SH-SY5Y (cell line): Measurements from ENCODE around the gene BRPF3.

ENCODE experiments used
- GATA2 ChIP-seq: IDR thresholded peaks from 2 replicates; pipeline ENCODE4 v1.6.1; 2011; ENCODE audit warnings: mild to moderate bottlenecking, low read depth, low read length
- GATA3 ChIP-seq: IDR thresholded peaks from 2 replicates; pipeline ENCODE4 v1.6.1; 2011; ENCODE audit warnings: low read depth, mild to moderate bottlenecking, low read length, moderate library complexity

DNA sequence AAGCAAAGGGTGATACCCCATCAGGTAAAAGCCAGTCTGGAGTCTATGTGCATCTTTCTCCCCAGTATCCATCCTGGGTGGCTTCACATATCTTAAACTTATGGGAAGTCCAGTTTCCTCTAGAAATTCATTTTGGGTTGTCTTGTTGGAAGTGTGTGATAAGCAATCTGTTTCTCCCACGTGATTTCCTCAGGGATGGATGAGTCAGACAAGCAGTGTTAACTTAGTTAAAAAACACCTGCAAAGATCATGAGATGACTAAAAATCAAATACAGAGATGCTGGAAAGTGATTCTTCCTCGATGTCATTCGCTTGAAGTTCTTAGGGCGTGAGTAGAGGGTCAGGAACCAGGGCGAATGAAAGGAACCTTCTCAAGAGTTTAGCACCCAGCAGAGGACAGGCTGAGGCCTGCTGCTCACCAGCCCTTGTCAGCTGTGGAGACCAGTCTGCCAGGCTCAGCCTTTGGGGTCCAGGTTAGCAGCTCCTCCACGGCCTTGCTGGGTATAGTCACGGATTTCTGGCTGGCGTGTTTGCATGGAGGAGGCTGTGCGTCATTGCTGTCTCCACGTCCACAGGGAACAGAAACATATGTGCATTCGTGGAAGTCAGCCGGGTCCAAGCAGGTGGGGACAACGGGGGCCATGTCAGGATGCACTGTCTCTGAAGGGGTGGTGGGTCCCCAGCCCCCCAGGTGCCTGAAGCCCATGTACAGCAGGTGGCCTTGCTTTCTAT, 70.5 kb downstream of the BRPF3 start:
- TF ChIP-seq GATA3 (no peak), GATA2 (no peak)
